ENCODE data around the gene NSUN4. TPM values are rescaled to one million over a fixed set of nuclear protein-coding genes. Genes with fewer than 3 reads are reported as not detected.
"Not testable (repeated sequence)": the region's sequence is repeated elsewhere in the genome, so short reads cannot be mapped to it uniquely, and the experiment has no call there.

Gene NSUN4
- total and polyA plus RNA-seq, 9 donors = 9.0 to 15.5 (median 12.1) TPM

DNA sequence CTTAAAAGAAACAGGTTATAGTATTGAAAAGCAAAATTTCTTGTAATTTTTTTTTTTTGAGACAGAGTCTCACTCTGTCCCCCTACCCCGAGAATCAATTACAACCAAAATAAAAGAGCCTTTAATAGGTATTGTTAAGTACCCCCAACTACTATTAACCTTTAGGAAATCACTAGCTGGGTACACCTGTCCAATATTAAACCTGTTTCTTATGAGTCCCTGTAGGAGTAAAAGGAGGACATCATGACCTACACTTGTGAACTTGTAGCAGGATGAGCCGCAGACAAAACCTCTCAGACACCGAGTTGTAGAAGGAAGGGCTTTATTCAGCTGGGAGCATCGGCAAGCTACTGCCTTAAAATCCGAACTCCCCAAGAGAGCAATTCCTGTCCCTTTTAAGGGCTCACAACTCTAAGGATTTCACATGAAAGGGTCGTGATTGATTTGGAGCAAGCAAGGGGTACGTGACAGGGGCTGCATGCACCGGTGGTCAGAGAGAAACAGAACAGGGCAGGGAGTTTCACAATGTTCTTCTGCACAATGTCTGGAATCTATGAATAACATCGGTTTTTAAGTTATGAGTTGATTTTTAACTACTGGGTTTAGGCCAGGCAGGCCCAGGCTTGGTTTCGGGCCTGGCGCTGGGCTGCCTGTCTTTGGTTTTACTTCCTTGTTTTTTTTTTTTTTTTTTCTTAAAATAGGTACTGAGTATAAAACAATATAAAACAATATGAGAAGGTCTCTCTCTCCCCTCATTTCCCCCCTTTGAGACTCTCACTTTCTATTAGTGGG lies 15.1 kb upstream of the NSUN4 start:
- WGBS (ENCODE audit: insufficient coverage) = 90% methylated on average over 2 of the region's 11 CpGs
- DNase-seq; H3K36me3 ChIP-seq (ENCODE audit: control insufficient read depth, insufficient read depth, low read length): not testable (repeated sequence)

DNA sequence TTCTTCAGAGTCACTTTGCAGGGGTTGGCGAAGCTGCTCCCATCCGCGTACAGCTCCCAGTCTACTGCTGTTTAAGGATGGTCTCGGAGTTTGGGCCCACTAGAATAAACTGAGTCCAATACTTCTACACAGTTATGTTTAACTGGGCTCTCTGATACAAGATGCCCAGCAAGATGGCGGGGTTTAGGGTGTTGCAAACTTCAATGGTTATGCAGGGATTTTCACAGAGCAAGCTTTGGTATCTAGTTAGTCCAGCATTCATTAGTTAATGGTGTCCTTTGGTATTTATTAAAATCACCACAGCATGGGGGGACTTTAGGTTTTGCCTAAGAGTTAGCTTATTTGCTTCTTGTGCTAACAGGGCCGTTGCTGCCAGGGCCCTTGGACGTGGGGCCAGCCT lies 12.4 kb upstream of the NSUN4 start:
- not testable (repeated sequence) for H3K9me3 ChIP-seq (replicated peaks; ENCODE audit: control insufficient read depth, low read depth, low read length); H3K27me3 ChIP-seq (ENCODE audit: control insufficient read depth, insufficient read depth, low read length); H3K4me1 ChIP-seq (ENCODE audit: control insufficient read depth, insufficient read depth, low read length); DNase-seq; H3K4me3 ChIP-seq (ENCODE audit: low read length); H3K36me3 ChIP-seq (ENCODE audit: control insufficient read depth, insufficient read depth, low read length); H3K27ac ChIP-seq (ENCODE audit: low read length)
- 76% methylated on average over 2 of the region's 7 CpGs for WGBS (ENCODE audit: insufficient coverage)

More for the DNA sequence above, 15.1 kb upstream of the NSUN4 start:
- not testable (repeated sequence) for H3K4me3 ChIP-seq (ENCODE audit: low read length); H3K4me1 ChIP-seq (ENCODE audit: control insufficient read depth, insufficient read depth, low read length); H3K27me3 ChIP-seq (ENCODE audit: control insufficient read depth, insufficient read depth, low read length); H3K27ac ChIP-seq (ENCODE audit: low read length); H3K9me3 ChIP-seq (replicated peaks; ENCODE audit: control insufficient read depth, low read depth, low read length)

DNA sequence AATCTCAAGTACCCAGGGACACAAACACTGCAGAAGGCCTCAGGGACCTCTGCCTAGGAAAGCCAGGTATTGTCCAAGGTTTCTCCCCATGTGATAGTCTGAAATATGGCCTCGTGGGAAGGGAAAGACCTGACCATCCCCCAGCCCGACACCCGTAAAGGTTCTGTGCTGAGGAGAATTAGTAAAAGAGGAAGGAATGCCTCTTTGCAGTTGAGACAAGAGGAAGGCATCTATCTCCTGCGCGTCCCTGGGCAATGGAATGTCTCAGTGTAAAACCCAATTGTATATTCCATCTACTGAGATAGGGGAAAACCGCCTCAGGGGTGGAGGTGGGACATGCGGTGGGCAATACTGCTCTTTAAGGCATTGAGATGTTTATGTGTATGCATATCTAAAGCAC lies 10.8 kb upstream of the NSUN4 start:
- not testable (repeated sequence) for H3K27me3 ChIP-seq (ENCODE audit: control insufficient read depth, insufficient read depth, low read length); H3K36me3 ChIP-seq (ENCODE audit: control insufficient read depth, insufficient read depth, low read length); DNase-seq; H3K27ac ChIP-seq (ENCODE audit: low read length); H3K4me3 ChIP-seq (ENCODE audit: low read length); H3K9me3 ChIP-seq (replicated peaks; ENCODE audit: control insufficient read depth, low read depth, low read length); H3K4me1 ChIP-seq (ENCODE audit: control insufficient read depth, insufficient read depth, low read length)
- WGBS (ENCODE audit: insufficient coverage) = 70% methylated on average over 2 of the region's 7 CpGs

DNA sequence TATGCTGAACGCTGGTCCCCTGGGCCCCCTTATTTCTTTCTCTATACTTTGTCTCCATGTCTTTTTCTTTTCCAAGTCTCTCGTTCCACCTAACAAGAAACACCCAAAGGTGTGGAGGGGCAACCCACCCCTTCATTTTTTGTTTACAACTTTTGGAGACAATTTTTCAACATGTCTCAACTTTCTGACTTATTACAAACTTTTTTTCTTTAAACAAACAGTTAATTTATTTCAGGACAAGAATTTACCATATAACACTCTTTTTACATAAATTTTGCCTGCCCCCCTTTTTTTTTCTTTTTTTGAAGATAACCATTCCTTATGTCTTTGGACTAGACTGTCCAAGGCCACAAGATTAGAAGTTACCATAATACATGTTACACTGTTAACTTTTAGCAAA lies 10.2 kb upstream of the NSUN4 start:
- H3K9me3 ChIP-seq (replicated peaks; ENCODE audit: control insufficient read depth, low read depth, low read length); H3K4me1 ChIP-seq (ENCODE audit: control insufficient read depth, insufficient read depth, low read length); H3K36me3 ChIP-seq (ENCODE audit: control insufficient read depth, insufficient read depth, low read length); H3K27me3 ChIP-seq (ENCODE audit: control insufficient read depth, insufficient read depth, low read length); H3K27ac ChIP-seq (ENCODE audit: low read length); H3K4me3 ChIP-seq (ENCODE audit: low read length); DNase-seq: not testable (repeated sequence)
- WGBS (ENCODE audit: insufficient coverage) = 72% methylated on average over 2 of the region's 2 CpGs

DNA sequence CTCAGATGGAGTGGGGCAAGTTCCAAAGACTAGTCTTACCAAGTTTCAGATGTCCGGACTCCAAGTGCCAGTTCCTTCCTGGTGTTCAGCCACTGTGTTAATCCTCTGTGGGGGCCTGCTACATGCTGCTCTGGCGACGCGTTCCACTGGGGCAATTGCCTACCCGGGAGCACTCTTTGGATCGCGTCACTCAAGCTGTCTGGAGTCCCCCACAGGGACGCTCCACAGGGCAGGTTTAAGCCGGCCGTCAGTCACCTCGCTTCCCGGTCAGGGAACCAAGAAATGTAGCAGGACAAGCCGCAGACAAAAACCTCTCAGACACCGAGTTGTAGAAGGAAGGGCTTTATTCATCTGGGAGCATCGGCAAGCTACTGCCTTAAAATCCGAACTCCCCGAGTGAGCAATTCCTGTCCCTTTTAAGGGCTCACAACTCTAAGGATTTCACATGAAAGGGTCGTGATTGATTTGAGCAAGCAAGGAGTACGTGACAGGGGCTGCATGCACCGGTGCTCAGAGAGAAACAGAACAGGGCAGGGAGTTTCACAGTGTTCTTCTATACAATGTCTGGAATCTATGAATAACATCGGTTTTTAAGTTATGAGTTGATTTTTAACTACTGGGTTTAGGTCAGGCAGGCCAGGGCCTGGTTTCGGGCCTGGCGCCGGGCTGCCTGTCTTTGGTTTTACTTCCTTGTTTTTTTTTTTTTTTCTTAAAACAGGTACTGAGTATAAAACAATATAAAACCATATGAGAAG lies 8.6 kb upstream of the NSUN4 start:
- H3K4me3 ChIP-seq (ENCODE audit: low read length); H3K27ac ChIP-seq (ENCODE audit: low read length); H3K4me1 ChIP-seq (ENCODE audit: control insufficient read depth, insufficient read depth, low read length); H3K9me3 ChIP-seq (replicated peaks; ENCODE audit: control insufficient read depth, low read depth, low read length); DNase-seq; H3K27me3 ChIP-seq (ENCODE audit: control insufficient read depth, insufficient read depth, low read length); H3K36me3 ChIP-seq (ENCODE audit: control insufficient read depth, insufficient read depth, low read length): not testable (repeated sequence)
- WGBS (ENCODE audit: insufficient coverage) = 57% methylated on average over 13 of the region's 24 CpGs

DNA sequence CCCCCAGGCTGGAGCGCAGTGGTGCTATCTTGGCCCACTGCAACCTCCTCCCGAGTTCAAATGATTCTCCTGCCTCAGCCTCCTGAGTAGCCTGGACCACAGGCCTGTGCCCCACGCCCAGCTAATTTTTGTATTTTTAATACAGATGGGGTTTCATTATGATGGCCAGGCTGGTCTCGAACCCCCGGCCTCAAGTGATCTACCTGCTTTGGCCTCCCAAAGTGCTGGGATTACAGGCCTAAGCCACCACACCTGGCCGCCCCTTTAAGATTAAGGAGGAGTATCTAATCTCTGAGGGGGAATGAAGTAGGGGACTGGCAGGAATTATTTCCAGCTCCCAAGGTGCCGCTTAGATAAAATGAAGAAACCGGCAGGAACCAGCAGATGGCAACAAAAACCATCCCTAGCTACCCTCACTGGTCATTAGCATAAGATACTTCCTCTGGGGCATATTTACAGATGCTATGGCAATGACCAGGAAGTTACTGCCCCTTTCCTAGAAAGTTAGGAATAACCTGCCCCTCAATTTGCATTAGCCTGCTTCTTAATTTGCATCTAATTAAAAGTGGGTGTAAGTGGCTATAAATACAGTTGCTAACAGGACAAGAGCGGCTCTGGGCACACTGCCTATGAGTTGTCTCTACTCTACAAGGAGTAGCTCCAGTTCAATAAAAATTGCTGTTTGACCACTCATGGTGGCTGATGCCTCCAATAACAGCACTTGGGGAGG lies 7.1 kb upstream of the NSUN4 start:
- 84% methylated on average over 2 of the region's 9 CpGs for WGBS (ENCODE audit: insufficient coverage)
- peak; percentile 30 for DNase-seq
- H3K4me3 ChIP-seq (ENCODE audit: low read length) = no peak overlapping the region
- H3K4me1 ChIP-seq (ENCODE audit: control insufficient read depth, insufficient read depth, low read length) = no peaks in the 10 kb centered on the region
- no peaks in the 10 kb centered on the region for H3K27me3 ChIP-seq (ENCODE audit: control insufficient read depth, insufficient read depth, low read length)
- no peaks in the 10 kb centered on the region for H3K9me3 ChIP-seq (replicated peaks; ENCODE audit: control insufficient read depth, low read depth, low read length)
- H3K27ac ChIP-seq (ENCODE audit: low read length) = no peak overlapping the region
- no peaks in the 10 kb centered on the region for H3K36me3 ChIP-seq (ENCODE audit: control insufficient read depth, insufficient read depth, low read length)

DNA sequence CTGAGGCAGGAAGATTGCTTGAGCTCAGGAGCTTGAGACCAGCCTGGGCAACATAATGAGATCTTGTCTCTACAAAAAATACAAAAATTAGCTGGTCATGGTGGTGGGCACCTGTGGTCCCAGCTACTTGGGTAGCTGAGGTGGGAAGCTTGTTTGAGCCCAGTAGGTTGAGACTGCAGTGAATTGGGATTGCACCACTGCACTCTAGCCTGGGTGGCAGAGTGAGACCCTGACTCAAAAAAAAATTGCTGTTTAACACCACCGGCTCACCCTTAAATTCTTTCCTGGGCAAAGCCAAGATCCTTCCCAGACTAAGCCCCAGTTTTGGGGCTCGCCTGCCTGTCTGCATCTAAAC lies 6.6 kb upstream of the NSUN4 start:
- Histone ChIP-seq H3K27me3 (ENCODE audit: control insufficient read depth, insufficient read depth, low read length) (no peaks in the 10 kb centered on the region), H3K27ac (ENCODE audit: low read length) (no peak overlapping the region), H3K9me3 (replicated peaks; ENCODE audit: control insufficient read depth, low read depth, low read length) (no peaks in the 10 kb centered on the region), H3K4me3 (ENCODE audit: low read length) (no peak overlapping the region), H3K4me1 (ENCODE audit: control insufficient read depth, insufficient read depth, low read length) (no peaks in the 10 kb centered on the region), H3K36me3 (ENCODE audit: control insufficient read depth, insufficient read depth, low read length) (no peaks in the 10 kb centered on the region)
- DNase-seq = no peak
- WGBS (ENCODE audit: insufficient coverage) = 89% methylated on average over 2 of the region's 2 CpGs

DNA sequence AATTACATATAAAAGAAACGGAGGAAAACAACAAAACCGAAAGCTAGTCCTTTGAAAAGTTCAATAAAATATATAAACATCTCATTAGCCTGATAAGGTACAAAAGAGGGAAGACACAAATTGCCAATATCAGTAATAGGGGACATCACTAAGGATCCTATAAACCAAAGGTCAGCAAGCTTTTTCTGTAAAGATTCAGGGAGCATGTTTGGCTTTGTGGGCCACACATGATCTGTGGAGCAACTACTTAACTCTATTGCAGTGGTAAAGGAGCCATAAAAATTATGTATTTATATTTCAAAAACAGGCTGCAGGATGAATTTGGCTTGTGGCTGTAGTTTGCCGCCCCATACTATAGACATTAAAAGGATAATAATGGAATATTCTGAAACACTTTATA lies 5.5 kb upstream of the NSUN4 start:
- Histone ChIP-seq H3K4me1 (ENCODE audit: control insufficient read depth, insufficient read depth, low read length) (peaks cover 7% of the 10 kb centered on the region), H3K9me3 (replicated peaks; ENCODE audit: control insufficient read depth, low read depth, low read length) (no peaks in the 10 kb centered on the region), H3K4me3 (ENCODE audit: low read length) (no peak overlapping the region), H3K27ac (ENCODE audit: low read length) (no peak overlapping the region), H3K36me3 (ENCODE audit: control insufficient read depth, insufficient read depth, low read length) (no peaks in the 10 kb centered on the region), H3K27me3 (ENCODE audit: control insufficient read depth, insufficient read depth, low read length) (no peaks in the 10 kb centered on the region)
- WGBS (ENCODE audit: insufficient coverage) = no CpG with 5 or more reads among the region's 3 CpGs
- DNase-seq = no peak

DNA sequence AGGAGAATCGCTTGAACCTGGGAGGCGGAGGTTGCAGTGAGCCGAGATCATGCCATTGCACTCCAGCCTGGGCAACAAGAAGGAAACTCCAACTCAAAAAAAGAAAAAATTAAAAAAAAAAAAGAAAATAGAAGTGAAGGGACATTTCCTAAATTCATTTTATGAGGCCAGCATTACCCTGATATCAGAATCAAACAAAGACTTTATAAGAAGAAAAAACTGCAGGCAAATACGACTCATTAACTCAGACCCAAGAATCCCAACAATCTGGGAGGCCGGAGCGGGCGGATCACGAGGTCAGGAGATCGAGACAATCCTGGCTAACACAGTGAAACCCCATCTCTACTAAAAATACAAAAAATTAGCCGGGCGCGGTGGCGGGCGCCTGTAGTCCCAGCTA lies 3.2 kb upstream of the NSUN4 start:
- not testable (repeated sequence) for H3K27ac ChIP-seq (ENCODE audit: low read length)
- 100% methylated on average over 2 of the region's 14 CpGs for WGBS (ENCODE audit: insufficient coverage)

More for the DNA sequence above, 3.2 kb upstream of the NSUN4 start:
- H3K36me3 ChIP-seq (ENCODE audit: control insufficient read depth, insufficient read depth, low read length); H3K27me3 ChIP-seq (ENCODE audit: control insufficient read depth, insufficient read depth, low read length); DNase-seq; H3K4me3 ChIP-seq (ENCODE audit: low read length); H3K9me3 ChIP-seq (replicated peaks; ENCODE audit: control insufficient read depth, low read depth, low read length): not testable (repeated sequence)
- peaks cover 19% of the 10 kb centered on the region for H3K4me1 ChIP-seq (ENCODE audit: control insufficient read depth, insufficient read depth, low read length)
